CD4-positive, alpha-beta T cell (primary cell): ENCODE results near the gene DOCK9. TPM values are rescaled to one million over a fixed set of nuclear protein-coding genes. Genes with fewer than 3 reads are reported as not detected.

Experiments
- ATAC-seq: fragments of 200-7000 bp; cut with Tn5 transposase; one replicate; pipeline ENCODE4 v1.10.0; 2022; ENCODE audit warnings: mild to moderate bottlenecking; ENCODE audit not compliant: poor library complexity
- CTCF ChIA-PET: fragments of 350-600 bp; sonication (Branson Sonifier 250); formaldehyde crosslinking; loops from one replicate; lab custom pipeline; 2021; ENCODE audit warnings: antibody characterized with exemption, inconsistent platforms; lab: Charles Lee
- POLR2A ChIA-PET: fragments of 350-600 bp; sonication (Branson Sonifier 250); formaldehyde crosslinking; loops from one replicate; lab custom pipeline; 2021; ENCODE audit warnings: antibody characterized with exemption, inconsistent platforms; lab: Charles Lee
- DNase-seq, 14 experiments: peaks; one replicate each; pipeline ENCODE4 v3.0.0-alpha.2; 2013 to 2020; ENCODE audit warnings: mixed read lengths in 2 of 14
- H3K27ac ChIP-seq, 2 donors: one replicate each; pipeline versions ENCODE4 v1.5.1 to v1.7.0; 2013; ENCODE audit warnings: low read length in 2 of 2, low read depth in 1 of 2, mild to moderate bottlenecking in 1 of 2
- H3K27me3 ChIP-seq, 2 experiments: 1 replicate in 1 of 2; 2 replicates in 1 of 2; pipeline versions ENCODE4 v1.6.1 to v1.7.0; 2013; ENCODE audit warnings: low read length in 2 of 2, control low read depth in 1 of 2, mild to moderate bottlenecking in 1 of 2, moderate library complexity in 1 of 2; ENCODE audit not compliant: insufficient read depth in 2 of 2, control insufficient read depth in 1 of 2
- H3K36me3 ChIP-seq: one replicate; pipeline ENCODE4 v1.6.1; 2013; ENCODE audit warnings: low read length, control low read depth; ENCODE audit not compliant: insufficient read depth
- H3K4me1 ChIP-seq: one replicate; pipeline ENCODE4 v1.6.1; 2013; ENCODE audit warnings: low read length, control low read depth; ENCODE audit not compliant: insufficient read depth
- H3K4me3 ChIP-seq: one replicate; pipeline ENCODE4 v1.5.1; 2013; ENCODE audit warnings: mild to moderate bottlenecking, low read length, moderate library complexity
- H3K9me3 ChIP-seq, 2 experiments: 1 replicate in 1 of 2; 2 replicates in 1 of 2; pipeline versions ENCODE4 v1.6.1 to v1.7.0; 2013; ENCODE audit warnings: low read length in 2 of 2, mild to moderate bottlenecking in 2 of 2, control low read depth in 1 of 2, moderate library complexity in 1 of 2; ENCODE audit not compliant: control insufficient read depth in 1 of 2, insufficient read depth in 1 of 2
- H3K27ac Mint-ChIP-seq: one replicate; pipeline ENCODE4 v1.8.0; 2020; ENCODE audit warnings: mixed read lengths
- H3K27me3 Mint-ChIP-seq: one replicate; pipeline ENCODE4 v1.8.0; 2021; ENCODE audit warnings: mixed read lengths
- H3K36me3 Mint-ChIP-seq: one replicate; pipeline ENCODE4 v1.8.0; 2021; ENCODE audit warnings: low read depth, mixed read lengths
- H3K4me1 Mint-ChIP-seq: one replicate; pipeline ENCODE4 v1.8.0; 2021; ENCODE audit warnings: low read depth, mixed read lengths
- H3K4me3 Mint-ChIP-seq: one replicate; pipeline ENCODE4 v1.8.0; 2020; ENCODE audit warnings: mild to moderate bottlenecking, mixed read lengths
- H3K9me3 Mint-ChIP-seq: one replicate; pipeline ENCODE4 v1.8.0; 2020; ENCODE audit warnings: mixed read lengths
- intact Hi-C, 2 experiments: fragments of 100-400 bp; cut with DNase I in 1 of 2; cut with micrococcal nuclease in 1 of 2; formaldehyde crosslinking; loops; one replicate each; pipeline versions ENCODE4 v1.15.1 to v1.9.0; 2023 to 2025; cut with DNase I, micrococcal nuclease
- total RNA-seq, 174 experiments: library from RNA in 2 of 174; stranded (reverse) in 2 of 174; gene quantifications; one replicate each; pipeline ENCODE4 v1.2.3 and lab custom pipeline; 2021 to 2026
- TF ChIP-seq, protein P1 (sequence below): fragments of 200-600 bp; IDR thresholded peaks from one replicate; pipeline ENCODE4 v1.8.0; 2022; ENCODE audit warnings: antibody characterized with exemption, mild to moderate bottlenecking

Gene DOCK9
- total RNA-seq, 2 experiments from 2014 or later: 76.3 to 79.3 TPM

DNA sequence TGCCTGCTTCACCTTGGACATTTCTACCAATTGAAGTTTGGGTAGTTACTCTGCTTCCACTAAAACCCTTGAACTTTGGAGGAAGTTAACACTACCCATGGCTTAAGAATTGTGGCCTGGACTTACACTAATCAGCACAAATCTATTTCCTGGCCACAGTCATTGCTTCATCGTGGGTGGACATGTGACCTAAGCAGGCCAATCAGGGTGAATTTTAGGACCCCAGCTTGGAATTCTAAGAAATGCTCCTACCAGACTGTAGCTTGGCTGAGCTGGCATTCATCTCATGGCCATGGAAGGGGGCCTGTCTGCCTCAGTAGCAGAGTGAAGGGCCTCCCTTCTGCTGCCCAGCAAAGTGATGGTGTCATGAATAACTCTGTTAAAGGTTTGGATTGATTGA, 167.1 kb downstream of the DOCK9 start:
- H3K4me3 ChIP-seq: no peak overlapping the region
- no peak overlapping the region for H3K27ac ChIP-seq
- DNase-seq (no peak), ATAC-seq (no peak)
- no peaks in the 10 kb centered on the region for H3K9me3 ChIP-seq
- no peak overlapping the region for H3K4me3 Mint-ChIP-seq
- CTCF ChIA-PET: no interaction called here
- no peaks in the 10 kb centered on the region for H3K4me1 Mint-ChIP-seq
- H3K36me3 ChIP-seq: peaks cover 52% of the 10 kb centered on the region
- H3K36me3 Mint-ChIP-seq: peaks cover 60% of the 10 kb centered on the region
- H3K27me3 Mint-ChIP-seq: no peaks in the 10 kb centered on the region
- no peaks in the 10 kb centered on the region for H3K4me1 ChIP-seq
- H3K9me3 Mint-ChIP-seq: no peaks in the 10 kb centered on the region
- no peak overlapping the region for H3K27ac Mint-ChIP-seq
- POLR2A ChIA-PET: no interaction called here
- no peaks in the 10 kb centered on the region for H3K27me3 ChIP-seq
- intact Hi-C loops: no loop called here
- TF ChIP-seq, protein P1, sequence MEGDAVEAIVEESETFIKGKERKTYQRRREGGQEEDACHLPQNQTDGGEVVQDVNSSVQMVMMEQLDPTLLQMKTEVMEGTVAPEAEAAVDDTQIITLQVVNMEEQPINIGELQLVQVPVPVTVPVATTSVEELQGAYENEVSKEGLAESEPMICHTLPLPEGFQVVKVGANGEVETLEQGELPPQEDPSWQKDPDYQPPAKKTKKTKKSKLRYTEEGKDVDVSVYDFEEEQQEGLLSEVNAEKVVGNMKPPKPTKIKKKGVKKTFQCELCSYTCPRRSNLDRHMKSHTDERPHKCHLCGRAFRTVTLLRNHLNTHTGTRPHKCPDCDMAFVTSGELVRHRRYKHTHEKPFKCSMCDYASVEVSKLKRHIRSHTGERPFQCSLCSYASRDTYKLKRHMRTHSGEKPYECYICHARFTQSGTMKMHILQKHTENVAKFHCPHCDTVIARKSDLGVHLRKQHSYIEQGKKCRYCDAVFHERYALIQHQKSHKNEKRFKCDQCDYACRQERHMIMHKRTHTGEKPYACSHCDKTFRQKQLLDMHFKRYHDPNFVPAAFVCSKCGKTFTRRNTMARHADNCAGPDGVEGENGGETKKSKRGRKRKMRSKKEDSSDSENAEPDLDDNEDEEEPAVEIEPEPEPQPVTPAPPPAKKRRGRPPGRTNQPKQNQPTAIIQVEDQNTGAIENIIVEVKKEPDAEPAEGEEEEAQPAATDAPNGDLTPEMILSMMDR: no peak

DNA sequence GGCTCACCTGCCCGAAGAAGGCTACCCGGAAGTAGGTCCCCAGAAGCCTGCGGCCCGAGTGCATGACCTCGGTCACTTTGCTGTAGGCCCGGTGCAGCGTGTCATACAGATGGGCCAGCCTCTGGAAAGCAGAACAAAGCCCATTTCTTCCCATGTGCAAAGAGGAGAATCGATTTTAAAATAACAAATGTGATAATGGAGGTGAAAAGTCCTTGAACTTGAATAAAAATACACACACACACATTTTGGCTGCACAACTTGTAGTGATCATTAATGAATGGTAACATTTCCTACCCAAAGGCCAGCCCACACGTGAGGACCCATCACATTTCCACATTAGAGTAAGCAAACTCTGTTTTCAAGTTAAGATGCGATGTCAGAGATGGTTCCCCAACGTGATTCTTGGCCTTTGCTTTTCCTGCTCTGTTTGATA, 168.5 kb downstream of the DOCK9 start:
- no peaks in the 10 kb centered on the region for H3K27me3 Mint-ChIP-seq
- no peaks in the 10 kb centered on the region for H3K9me3 Mint-ChIP-seq
- Histone ChIP-seq H3K27ac (no peak overlapping the region), H3K9me3 (no peaks in the 10 kb centered on the region), H3K4me1 (no peaks in the 10 kb centered on the region), H3K36me3 (peaks cover 64% of the 10 kb centered on the region), H3K4me3 (no peak overlapping the region), H3K27me3 (no peaks in the 10 kb centered on the region)
- intact Hi-C loops: no loop called here
- H3K36me3 Mint-ChIP-seq: peaks cover 73% of the 10 kb centered on the region
- ChIA-PET POLR2A (no interaction called here), CTCF (no interaction called here)
- TF ChIP-seq, protein P1: no peak
- ATAC-seq (no peak), DNase-seq (no peak)
- no peaks in the 10 kb centered on the region for H3K4me1 Mint-ChIP-seq
- H3K4me3 Mint-ChIP-seq: no peak overlapping the region
- H3K27ac Mint-ChIP-seq: no peak overlapping the region

DNA sequence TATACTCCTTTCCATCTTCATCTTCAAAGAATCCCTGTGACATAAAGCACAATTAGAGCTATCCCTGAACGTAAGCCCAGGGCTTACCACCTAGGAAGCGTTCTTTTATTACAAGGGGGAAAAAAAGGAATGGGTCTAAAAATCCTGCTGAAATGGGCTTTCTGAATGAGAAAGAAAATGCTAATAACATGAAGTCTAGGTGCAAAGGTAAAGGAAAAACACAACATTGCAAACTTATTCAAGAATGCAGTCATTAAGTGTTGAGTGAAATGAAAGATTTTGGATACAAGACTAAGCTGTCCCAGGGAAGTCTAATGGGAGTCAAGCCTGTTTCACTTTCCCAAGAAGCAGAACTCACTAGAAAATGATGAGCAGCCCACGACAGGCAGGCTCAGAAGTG, 170.1 kb downstream of the DOCK9 start:
- H3K27ac Mint-ChIP-seq: no peak overlapping the region
- CTCF ChIA-PET: interaction anchor here (1.9 kb wide), 1 partner anchor 9 kb away, joined by 4 read pairs; no protein-coding TSS in a partner anchor
- DNase-seq: no peak

More for the DNA sequence above, 170.1 kb downstream of the DOCK9 start:
- Histone ChIP-seq H3K4me3 (no peak overlapping the region), H3K9me3 (no peaks in the 10 kb centered on the region), H3K4me1 (no peaks in the 10 kb centered on the region), H3K27me3 (no peaks in the 10 kb centered on the region), H3K36me3 (peaks cover 78% of the 10 kb centered on the region), H3K27ac (no peak overlapping the region)
- H3K27me3 Mint-ChIP-seq: no peaks in the 10 kb centered on the region
- ATAC-seq: no peak
- POLR2A ChIA-PET: no interaction called here
- H3K4me1 Mint-ChIP-seq: no peaks in the 10 kb centered on the region
- no peak overlapping the region for H3K4me3 Mint-ChIP-seq
- intact Hi-C loops: no loop called here
- H3K9me3 Mint-ChIP-seq: no peaks in the 10 kb centered on the region
- peaks cover 85% of the 10 kb centered on the region for H3K36me3 Mint-ChIP-seq
- TF ChIP-seq, protein P1: no peak
